GM10266 (cell line): ENCODE measurements around the gene MOK.
A peak's percentile ranks its signal among the peaks of the same experiment; 100 is the strongest.
"Not testable (repeated sequence)": the region's sequence is repeated elsewhere in the genome, so short reads cannot be mapped to it uniquely, and the experiment has no call there.

Experiments
- DNase-seq: peaks from one replicate; pipeline ENCODE4 v3.0.0; 2012; ENCODE audit errors: extremely low spot score
- CTCF ChIP-seq: IDR thresholded peaks from 2 replicates; pipeline ENCODE4 v1.5.1; 2012; ENCODE audit warnings: mild to moderate bottlenecking, low read depth; ENCODE audit not compliant: control insufficient read depth, insufficient read depth; ENCODE audit errors: missing control alignments

Gene MOK

GRCh38 chr14:102304611-102305506, at the start of gene MOK:
Gene MOK (minus strand): TSS chr14:102305164. CDS start chr14:102304968, 196 bp downstream.
- TF ChIP-seq CTCF = no peak
- peak; percentile 97 for DNase-seq

- TF ChIP-seq CTCF = no peak
- DNase-seq = no peak
These were observed 48.2 kb upstream of the MOK start for GRCh38 chr14:102353126-102353619.

GRCh38 chr14:102352213-102352612, 47.2 kb upstream of the MOK start:
- no peak for DNase-seq
- TF ChIP-seq CTCF = no peak

- not testable (repeated sequence) for DNase-seq
These were observed 46.6 kb upstream of the MOK start for GRCh38 chr14:102351593-102351992.

- TF ChIP-seq CTCF = no peak
- DNase-seq = no peak
These were observed 46.1 kb upstream of the MOK start for GRCh38 chr14:102351023-102351422.

GRCh38 chr14:102348376-102348775, 43.4 kb upstream of the MOK start:
- no peak for DNase-seq
- no peak for TF ChIP-seq CTCF

GRCh38 chr14:102346645-102347044, 41.7 kb upstream of the MOK start:
- DNase-seq = no peak

More at GRCh38 chr14:102346645-102347044, 41.7 kb upstream of the MOK start:
- no peak for TF ChIP-seq CTCF
